Breast epithelium (tissue), 3 donors: ENCODE data around the gene CHST9.

Source experiments
- POLR2A ChIP-seq: fragments of 450-650 bp; IDR thresholded peaks from one replicate; pipeline ENCODE4 v1.6.1; 2016; ENCODE audit warnings: antibody characterized with exemption, mild to moderate bottlenecking, moderate library complexity
- POLR2AphosphoS5 ChIP-seq, 3 donors: sonication (generic); formaldehyde crosslinking; IDR thresholded peaks; one replicate each; pipeline ENCODE4 v1.6.1; 2017; ENCODE audit warnings: antibody characterized with exemption in 3 of 3
- TF ChIP-seq, protein P1 (sequence below), 3 donors: fragments of 450-650 bp; IDR thresholded peaks; one replicate each; pipeline ENCODE4 v1.5.1; 2016 to 2017; ENCODE audit warnings: antibody characterized with exemption in 3 of 3, mild to moderate bottlenecking in 3 of 3, moderate library complexity in 3 of 3

DNA sequence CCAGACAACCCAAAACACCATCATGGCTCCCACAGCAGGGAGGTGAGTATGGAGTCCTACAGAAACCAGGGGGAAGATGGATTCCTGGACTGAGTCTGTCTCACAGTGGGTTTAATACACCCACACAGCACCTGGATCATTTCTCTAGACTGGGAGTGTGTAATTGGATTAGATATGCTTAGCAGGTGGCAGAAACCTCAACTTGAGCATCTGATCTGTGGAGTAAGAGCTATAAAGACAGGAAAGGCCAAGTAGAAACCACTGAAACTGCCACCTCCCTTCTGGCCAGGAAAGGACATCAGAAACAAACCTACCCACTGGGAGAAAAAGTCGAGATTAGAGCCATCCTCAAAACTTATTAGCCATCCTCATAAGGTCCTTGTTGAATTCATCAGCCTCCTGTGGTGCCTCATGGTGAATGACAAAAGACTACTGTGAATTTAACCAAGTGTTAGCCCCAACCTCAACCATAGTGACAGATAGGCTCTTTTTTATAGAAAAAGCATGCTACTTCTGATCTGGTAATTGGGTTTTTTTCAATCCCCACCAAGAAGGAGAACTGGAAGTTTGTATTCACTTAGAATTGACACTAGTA is 28.1 kb upstream of the CHST9 start:
- TF ChIP-seq POLR2A (no peak), POLR2AphosphoS5 (IDR thresholded peaks at IDR 0.05) (no peak)
- TF ChIP-seq, protein P1, sequence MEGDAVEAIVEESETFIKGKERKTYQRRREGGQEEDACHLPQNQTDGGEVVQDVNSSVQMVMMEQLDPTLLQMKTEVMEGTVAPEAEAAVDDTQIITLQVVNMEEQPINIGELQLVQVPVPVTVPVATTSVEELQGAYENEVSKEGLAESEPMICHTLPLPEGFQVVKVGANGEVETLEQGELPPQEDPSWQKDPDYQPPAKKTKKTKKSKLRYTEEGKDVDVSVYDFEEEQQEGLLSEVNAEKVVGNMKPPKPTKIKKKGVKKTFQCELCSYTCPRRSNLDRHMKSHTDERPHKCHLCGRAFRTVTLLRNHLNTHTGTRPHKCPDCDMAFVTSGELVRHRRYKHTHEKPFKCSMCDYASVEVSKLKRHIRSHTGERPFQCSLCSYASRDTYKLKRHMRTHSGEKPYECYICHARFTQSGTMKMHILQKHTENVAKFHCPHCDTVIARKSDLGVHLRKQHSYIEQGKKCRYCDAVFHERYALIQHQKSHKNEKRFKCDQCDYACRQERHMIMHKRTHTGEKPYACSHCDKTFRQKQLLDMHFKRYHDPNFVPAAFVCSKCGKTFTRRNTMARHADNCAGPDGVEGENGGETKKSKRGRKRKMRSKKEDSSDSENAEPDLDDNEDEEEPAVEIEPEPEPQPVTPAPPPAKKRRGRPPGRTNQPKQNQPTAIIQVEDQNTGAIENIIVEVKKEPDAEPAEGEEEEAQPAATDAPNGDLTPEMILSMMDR (IDR thresholded peaks at IDR 0.05), result no peak
